Mesenteric fat pad (tissue), 1 donor: ENCODE data around the gene DCHS1. TPM values are rescaled to one million over a fixed set of nuclear protein-coding genes. Genes with fewer than 3 reads are reported as not detected.

Source experiments
- DNase-seq: peaks from one replicate; pipeline ENCODE4 v3.0.0-alpha.2; 2020; ENCODE audit warnings: low spot score
- total RNA-seq: library from RNA; stranded (reverse); fragmentation: NEBNext Ultra II Directional; extraction: Animal tissue kit (Norgen Biotek cat#: 25700); gene quantifications from one replicate; pipeline ENCODE4 v1.2.1, GENCODE V29; 2021
- donor health status: DM: yes; HTN: yes; CAD: no.

Gene DCHS1
- total RNA-seq, 1 donor from 2014 or later = 23.0 TPM

DNA sequence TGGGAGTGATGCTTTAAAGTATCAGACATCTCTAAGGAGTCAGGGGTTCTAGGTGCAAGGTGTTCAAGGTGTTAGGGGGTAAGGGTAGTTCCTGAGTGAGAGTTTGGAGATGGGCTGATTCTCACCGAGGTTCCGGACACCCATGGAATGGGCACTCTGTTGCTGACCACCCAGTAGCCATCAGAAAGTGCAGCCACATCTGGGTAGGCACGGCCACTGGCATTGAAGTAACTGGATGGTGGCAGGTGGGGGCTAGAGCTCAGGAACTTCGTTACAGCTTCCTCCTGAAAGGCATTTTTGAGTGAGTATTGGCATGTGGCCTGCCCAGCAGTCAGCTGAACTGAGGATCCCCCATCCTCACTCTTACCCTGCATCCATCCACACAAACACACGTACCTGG, 40.6 kb downstream of the DCHS1 start:
- no peak for DNase-seq

DNA sequence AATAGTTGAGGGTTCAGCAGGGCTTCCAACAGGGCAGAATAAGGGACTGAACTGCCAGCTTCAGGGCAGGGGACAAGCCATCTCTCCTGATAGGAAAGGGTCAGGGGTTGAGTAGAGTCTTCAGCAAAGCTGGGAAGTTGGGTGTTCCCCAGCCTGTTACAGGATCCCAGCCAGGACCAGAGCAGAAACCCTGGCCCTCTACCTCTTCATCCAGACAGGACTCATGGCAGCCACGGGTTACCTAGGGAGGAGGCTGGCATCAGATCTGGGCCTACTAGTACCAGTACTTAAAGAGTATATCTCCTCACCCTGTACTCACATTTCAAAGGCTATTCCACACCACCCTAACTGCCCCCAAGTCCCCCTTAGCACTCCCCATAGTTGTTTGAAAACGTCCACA, 41.2 kb downstream of the DCHS1 start:
- DNase-seq = no peak

DNA sequence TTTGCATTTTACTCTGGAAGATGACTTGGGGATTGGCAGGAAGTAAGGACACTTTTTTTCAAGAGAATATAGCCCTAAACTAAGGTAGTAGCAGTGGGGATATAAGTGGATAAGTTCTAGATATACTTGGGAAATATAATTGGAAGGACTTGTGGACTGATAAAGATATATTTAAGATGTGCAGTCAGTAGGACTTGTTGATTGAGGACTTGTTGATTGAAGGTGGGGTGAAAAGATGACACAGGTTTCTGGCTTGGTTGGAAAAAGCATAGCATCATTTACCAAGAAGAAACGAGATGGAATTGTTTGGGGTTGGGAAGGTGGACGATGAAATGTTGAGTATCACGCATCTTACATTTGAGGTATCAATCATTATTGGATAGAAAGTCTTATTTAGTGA, 42.1 kb downstream of the DCHS1 start:
- no peak for DNase-seq

DNA sequence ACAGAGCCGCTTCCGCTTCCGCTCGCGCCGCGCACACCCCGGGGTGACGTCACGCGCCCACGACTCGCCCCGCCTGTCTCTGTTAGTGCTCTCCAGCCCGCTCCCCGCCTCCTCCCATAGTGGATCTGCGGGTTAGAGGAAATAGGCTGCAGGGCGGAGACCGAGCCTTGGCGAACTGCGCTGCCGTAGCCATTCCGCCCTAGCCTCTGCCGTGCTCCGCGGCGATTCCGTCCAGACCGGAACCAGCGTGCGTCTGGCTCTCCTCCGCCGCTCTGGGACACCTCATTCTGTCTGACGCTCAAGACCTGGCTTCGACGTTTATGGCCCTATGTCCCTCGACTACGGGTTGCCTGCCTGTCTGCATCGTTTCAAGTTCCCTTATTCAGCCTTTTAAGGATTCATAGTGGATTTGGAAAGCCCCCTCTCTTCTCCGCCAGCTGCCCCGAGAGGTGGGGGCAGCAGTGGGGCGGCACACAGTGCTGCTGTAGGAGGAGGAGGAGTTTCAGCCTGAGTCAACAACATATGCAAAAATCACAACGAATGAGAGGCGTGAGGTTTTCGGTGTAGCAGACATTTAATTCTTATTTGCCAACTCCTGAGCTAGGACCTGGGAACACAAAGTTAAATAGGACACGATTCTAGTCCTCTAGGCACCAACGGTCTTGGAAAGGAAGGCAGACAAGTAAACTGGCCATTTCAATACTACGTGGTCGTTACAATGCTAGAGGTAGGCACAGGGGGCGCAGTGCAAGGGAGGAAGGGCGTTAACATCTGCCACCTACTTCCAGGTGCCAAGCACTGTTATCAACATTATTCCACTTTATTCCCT, 43.2 kb downstream of the DCHS1 start, which contains the start of gene TAF10:
Gene TAF10 (minus strand): TSS at position 4 of the 829 bp plus-strand sequence. CDS start 27 bp downstream, outside the sequence.
- peak; percentile 99 for DNase-seq

DNA sequence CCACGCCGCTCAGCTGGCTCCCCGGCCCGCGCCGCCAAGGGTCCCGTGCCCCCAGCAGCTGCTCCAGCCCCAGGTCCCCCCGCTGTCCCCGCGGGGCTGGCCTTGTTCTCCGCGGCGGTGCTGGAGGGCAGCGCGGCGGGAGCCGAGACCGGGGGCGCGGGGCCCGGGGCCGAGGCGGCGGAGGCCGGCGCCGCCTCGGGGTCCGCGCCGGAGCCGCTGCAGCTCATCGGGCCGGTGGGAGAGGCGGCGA, 43.7 kb downstream of the DCHS1 start:
- no peak for DNase-seq

DNA sequence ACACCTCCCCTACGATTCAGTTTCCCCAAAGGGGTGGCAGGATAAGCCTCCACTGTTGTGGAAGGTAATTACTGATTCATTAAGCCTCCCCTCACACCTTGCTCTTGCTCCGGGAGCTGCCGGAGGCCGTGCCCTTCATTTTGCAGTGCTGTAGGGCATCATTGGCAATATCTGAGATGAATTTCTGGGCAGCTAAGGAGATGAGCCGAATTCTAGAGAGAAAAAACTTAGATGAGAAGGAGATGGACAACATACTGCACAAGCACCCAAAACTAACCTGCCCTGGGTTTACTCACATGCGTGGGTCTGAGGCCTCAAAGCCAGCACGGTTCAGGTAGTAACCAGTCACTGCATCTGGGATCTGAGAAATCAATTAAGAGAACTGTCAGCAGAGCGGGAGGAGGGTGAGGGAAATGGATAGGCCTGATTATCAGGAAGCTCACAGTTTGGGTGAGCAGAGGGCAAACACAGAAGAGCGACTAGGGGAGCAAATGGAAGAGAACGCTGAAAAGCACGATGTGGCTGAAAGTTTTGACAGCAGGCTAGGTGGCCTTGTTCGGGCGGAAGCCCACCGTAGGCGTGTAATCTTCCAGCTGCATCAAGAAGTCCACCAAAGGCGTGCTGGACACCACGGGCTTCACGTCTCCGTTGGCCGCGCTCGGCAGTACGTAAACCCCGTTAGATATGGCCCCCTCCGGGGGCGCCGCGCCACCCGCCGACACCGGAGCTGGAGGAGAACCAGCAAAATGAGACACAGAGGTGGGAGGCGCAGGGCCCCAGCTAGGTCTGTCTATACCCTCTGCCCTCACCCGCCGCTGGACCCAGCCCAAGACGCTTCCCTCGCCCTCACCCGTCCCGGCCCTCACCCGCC, 44.3 kb downstream of the DCHS1 start:
- DNase-seq = peak; percentile 91

DNA sequence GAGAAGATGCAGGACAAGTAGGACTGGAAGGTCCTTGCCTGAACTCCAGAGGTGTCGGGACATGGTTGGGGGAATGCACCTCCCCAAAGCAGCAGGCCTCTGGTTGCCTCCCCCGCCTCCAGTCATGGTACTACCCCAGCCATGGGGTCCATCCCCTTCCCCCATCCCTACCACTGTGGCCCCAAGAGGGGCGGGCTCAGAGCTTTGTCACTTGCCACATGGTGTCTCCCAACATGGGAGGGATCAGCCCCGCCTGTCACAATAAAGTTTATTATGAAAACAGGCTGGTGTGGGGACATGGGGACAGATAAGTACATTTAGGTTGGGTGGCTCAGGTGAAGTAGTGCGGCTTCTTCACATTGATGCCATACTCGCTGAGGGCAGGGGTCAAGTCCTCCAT, 45.0 kb downstream of the DCHS1 start:
- no peak for DNase-seq

DNA sequence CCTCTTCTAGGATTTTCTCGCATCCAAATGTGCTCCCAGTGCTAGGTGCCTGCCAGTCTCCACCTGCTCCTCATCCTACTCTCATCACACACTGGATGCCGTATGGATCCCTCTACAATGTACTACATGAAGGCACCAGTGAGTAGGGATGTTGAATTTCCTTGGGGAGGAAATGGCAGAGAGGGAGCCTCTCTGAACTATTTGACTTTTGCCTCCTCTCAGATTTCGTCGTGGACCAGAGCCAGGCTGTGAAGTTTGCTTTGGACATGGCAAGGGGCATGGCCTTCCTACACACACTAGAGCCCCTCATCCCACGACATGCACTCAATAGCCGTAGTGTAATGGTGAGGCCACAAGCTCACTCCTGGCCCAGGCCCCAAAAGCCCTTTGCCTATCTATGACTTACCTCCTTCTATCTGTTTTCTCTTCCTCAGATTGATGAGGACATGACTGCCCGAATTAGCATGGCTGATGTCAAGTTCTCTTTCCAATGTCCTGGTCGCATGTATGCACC, 46.0 kb downstream of the DCHS1 start:
- peak; percentile 85 for DNase-seq

DNA sequence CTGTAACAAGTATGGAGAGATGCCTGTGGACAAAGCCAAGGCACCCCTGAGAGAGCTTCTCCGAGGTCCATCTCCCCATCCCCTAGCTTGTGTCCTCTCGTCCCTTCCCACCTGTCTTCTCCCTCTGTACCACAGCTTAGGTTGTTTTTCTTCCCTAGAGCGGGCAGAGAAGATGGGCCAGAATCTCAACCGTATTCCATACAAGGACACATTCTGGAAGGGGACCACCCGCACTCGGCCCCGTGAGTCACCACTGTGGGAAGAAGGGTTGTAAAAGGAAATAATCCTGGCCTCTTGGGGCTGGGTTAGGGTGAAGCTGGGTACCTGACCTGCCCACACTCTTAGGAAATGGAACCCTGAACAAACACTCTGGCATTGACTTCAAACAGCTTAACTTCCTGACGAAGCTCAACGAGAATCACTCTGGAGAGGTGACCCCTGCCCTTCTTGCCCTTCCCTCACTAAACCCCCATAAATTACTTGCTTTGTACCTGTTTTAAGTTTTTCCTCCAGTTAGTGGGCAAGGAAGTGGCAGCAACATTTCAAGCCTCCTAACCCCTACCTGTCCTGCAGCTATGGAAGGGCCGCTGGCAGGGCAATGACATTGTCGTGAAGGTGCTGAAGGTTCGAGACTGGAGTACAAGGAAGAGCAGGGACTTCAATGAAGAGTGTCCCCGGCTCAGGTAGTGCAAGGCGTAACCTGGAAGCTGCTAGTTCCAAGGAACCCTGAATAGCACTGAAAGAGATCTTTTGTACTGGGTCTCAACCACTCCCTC, 46.7 kb downstream of the DCHS1 start:
- no peak for DNase-seq

DNA sequence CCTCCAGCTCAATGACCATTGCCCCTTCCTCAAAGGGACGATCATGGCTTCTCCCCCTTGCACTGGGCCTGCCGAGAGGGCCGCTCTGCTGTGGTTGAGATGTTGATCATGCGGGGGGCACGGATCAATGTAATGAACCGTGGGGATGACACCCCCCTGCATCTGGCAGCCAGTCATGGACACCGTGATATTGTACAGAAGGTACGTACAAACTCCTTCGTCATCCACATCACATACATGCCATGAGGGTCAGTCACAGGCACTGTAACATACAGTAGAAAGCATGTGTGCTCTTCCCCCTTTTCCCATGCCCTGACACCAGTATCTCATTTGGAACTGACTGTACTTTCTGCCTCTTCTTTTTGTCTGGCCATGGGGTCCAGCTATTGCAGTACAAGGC, 47.6 kb downstream of the DCHS1 start:
- DNase-seq = no peak

DNA sequence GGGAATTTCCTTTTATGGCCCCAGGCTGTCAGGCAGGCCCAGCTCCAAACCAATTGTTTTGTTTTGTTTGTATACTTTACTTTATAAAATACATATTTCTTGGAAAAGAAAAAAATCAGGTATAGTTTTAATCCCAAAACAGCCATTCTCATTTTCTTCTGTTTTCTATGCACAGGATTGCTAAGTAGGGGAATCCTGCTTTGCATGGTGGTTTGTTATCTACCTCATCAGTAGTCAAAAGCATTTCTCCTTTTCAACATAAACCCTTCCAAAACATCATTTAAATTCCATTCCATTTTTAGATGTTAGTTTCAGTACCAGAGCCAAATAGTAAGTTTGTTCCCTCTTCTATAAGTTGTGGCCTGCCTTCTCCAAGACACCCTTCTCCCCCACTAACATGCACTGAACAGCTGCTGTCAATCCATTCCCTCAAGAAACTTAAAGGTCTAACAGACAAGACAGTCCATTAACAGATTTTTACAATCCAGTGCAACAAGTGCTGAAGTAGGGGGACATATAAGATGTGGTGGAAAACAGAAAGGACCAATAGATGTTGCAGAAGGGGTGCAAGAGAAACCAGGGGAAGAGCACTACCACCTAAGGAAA, 48.3 kb downstream of the DCHS1 start:
- DNase-seq = no peak

DNA sequence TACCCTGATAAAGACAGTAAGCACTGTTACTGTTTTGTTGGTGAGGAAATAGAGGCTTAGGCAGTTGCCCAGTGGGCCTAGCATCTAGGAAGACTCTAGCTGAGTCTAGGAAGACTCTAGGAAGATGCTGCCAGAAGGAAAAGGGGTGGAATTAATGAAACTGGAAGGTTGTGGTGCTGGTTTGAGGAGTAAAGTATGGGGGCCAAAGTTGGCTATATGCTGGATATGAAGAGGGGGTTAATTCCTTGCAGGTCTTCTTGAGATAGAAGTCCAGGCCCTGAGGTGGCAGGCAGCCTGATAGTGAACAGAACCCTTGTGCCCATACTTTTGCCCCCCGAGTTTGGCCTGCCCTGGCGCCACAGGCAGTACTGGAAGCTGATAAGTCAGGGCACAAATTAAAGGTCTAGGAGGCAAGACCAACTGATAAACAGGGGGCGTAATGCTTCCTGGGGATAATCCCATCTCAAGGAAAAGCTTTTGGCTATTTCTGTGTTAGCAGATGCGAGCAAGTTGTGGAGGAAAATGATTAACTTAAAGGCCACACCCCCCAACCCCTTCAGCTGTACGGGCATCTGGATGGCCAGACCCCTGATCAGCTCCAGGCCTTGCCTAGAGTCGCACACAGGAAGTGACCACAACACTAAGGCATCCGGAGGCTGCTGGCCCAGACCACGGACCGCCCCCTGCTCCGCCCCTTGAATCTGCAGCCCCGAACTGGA, 49.0 kb downstream of the DCHS1 start:
- peak; percentile 94 for DNase-seq

DNA sequence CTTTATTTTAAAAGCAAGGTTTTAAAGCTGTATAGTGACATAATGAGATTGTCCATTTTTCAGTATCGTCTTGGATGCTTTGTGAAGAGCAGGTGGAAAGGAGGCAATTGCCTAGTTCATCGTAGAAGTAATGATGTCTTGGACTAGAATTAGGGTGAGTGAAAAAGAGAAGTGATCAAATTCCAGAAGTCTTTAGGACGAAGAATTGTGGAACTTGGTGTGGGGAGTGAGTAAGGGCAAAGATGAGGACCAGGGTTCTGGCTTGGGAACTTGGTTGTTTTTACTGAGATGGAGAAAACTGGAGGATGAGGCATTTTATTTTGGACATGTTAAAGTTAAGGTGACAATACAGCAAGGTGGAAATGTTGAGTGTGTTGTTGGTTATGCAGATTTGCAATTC, 50.8 kb downstream of the DCHS1 start:
- DNase-seq = no peak

DNA sequence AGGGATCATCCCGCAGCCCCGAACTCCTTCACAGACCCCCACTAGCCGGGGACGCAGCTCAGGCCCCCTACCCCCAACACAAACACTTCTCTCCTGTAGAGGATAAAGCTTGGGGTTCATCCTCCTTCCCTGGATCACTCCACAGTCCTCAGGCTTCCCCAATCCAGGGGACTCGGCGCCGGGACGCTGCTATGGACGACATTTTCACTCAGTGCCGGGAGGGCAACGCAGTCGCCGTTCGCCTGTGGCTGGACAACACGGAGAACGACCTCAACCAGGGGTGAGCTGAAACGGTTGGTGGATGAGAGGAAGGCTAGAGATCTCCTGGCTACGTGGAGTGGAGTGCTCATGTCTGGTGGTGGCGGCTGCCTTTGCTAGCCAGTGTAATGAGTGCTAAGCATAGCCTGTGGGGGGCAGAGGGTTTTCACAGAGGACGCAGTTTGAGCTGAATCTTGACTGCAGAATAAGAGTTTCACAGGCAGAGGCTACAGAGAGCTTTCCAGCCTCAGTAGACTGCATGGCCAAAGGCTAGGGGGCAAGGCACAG, 51.5 kb downstream of the DCHS1 start:
- DNase-seq = peak; percentile 89

DNA sequence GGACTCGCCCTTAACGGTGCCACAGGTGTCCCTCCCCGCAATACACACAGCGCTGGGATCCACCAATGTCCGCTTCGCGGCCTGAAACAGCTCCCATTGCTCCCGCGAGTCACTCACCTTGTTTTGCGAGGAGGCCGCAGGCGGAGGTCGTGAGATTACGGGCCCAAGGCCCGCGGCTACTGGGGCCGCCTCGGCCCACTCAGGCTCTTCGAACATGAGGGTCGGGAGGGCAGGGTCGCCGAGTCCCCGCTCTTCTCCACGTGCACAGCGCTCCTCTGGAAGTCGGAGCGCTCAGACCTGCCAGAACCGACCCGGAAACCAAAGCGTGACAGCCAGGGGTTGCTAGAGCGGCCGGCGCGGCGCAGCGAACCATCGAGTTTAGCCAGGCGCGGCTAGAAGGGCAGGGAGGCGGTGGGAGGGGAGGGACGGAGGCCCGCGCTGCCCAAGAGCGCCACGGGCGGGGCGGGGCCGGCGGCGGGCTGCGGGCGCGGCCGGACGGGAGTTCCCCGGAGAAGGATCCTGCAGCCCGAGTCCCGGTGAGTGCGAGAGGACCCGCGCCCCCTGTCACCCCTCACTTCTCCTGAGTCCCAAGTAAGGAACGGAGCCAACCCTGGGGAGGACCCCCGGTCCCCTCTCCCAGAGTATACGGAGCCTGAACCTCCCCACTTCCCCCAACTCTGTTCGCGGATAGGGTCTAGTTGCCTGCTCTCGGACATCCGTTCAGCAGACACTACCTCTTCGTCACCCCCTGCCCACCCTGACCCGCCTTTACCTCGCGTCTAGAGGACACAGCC, 52.1 kb downstream of the DCHS1 start, which contains the start of the genes ILK and RRP8:
Gene ILK (plus strand): TSS at position 488 of the 794 bp plus-strand sequence. CDS start 498 bp downstream, outside the sequence.
Gene RRP8 (minus strand): TSS at position 330 of the 794 bp plus-strand sequence. CDS start 114 bp downstream, at position 216.
- peak; percentile 98 for DNase-seq

DNA sequence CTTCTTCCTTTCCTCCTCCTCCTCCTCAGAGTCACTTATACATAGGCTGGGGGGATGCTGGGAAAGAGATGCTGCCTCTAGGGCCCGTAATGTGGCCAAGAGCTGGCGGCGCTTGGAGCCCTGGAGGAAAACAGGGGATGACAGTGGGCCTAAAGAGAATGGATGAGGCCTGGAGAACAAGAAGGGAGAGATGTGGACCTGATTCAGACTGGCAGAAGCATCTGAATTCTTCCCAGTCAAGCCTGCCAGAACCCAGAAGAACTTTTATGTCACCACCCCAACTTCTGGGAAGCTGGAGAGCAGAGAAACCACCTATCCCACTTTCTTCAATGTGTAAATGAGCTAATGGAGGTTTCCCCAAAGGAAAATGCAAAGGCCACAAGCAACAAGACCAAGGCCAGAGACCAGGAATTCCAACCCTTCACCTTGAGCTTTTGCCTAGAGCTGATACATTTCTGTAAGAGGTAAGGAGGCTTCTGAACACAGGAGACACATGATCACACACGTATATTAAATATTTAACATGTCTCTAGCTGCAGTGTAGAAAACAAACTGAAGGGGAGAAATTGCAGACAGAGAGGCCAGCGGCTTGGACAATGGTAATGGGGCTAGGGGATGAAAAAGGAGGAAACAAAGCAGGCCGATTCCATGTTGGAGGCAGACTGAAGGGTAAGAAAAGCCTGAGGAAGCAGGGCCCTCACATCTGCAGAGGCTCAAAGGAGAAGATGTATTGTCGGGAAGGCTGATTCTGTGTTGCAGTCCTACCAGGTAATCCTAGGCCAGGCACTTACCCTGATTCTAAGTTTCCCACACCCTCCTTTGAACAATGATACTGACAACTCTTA, 53.3 kb downstream of the DCHS1 start:
- DNase-seq = no peak

DNA sequence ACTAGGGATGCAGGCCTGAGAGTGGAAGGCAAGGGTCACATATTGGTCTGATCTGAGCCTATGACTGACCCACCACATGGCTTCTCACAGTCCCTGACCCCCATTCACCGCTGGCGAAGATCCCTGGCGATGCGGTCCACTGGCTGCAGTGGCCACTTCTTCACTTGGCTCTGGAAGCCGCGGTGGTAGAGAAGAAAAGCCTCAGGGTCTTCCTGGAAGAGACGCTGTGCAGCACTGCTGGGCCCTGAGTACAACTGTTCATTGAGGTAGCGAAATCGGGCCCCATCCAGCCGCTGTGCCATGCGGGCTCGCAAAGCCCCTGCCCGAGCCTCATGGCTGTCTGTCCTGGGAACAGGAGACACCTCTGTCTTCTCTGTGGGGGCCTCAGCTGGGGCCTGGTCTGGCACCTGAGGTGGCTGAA, 54.6 kb downstream of the DCHS1 start:
- DNase-seq = no peak

DNA sequence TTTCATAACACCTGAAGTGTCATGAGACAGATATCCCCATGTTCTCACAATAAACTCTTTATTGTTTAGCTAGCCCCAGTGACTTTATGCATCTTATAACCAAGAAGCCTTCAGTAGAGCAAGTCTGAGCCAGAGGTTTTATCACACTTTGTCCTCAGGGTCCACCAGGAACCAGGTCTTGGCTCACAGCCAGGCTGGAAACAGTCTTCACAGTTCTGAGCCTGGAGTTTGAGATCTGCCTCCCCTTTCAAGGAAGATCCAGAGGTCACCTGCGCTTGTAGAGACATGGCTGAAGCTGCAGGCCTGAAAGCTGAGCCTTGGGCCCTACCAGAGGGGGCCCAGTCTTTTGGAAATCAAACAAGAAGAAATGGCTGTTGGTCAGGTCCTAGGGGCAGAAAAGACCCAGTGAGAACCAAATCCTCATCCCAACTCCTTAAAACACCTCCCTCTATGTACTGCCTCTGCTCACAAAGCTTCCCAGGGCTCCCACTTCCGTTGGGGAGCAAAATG, 55.7 kb downstream of the DCHS1 start:
- no peak for DNase-seq
